Measurements from ENCODE around the gene TEX2. TPM values are rescaled to one million over a fixed set of nuclear protein-coding genes. Genes with fewer than 3 reads are reported as not detected.
"Not testable (repeated sequence)": the region's sequence is repeated elsewhere in the genome, so short reads cannot be mapped to it uniquely, and the experiment has no call there.

The TEX2 gene
- total RNA-seq, 4 donors from 2014 or later: 35.5 to 41.3 (median 36.9) TPM

DNA sequence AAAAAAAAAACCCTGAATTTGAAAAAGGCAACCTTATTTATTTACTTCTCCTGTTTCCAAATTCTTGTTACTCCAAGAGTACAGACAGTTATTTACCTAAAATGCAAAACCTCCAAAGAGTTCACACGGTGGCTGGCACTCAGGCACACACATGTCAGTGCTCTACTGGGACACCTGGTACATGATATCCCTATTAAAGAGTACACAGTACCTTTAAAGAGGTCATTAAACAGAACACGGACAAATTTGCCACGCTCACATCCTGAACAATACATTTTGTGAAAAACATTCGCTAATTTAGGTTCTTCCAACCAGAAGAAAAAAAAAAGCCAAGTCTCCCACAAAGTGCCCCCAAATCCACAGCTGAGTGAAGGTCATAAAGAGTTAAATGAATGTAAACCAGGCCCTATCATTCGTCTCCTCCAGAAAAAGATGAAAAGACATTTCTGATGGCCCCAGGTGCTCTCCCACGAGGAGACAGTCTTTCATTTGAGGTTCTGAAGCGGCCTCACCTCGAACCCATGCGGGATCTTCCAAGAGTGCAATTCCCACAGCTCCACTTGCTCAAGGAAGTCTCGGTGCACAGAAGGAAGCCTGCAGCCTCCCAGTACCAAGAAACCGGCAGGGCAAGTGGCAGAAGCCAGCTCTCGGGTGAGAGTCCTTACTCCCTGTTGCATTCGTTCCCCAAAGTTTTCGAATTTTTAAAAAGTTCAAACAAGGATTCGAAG lies 134.1 kb downstream of the TEX2 start:
- WGBS: 12% methylated on average over 15 of the region's 15 CpGs
- peaks cover 53% of the 10 kb centered on the region for H3K4me1 ChIP-seq

GRCh38 chr17:64126918-64127317 lies 136.1 kb downstream of the TEX2 start:
- no peak for DNase-seq (ENCODE audit: low spot score in 2 of 2)
- H3K9me3 ChIP-seq: no peaks in the 10 kb centered on the region
- no peak overlapping the region for H3K27ac ChIP-seq
- H3K36me3 ChIP-seq: no peaks in the 10 kb centered on the region
- WGBS: 55% methylated on average over 1 of the region's 1 CpG
- TF ChIP-seq POLR2A (IDR thresholded peaks at IDR 0.05) (no peak), EP300 (IDR thresholded peaks at IDR 0.05) (no peak), POLR2AphosphoS5 (IDR thresholded peaks at IDR 0.05) (no peak)
- TF ChIP-seq, protein P1, sequence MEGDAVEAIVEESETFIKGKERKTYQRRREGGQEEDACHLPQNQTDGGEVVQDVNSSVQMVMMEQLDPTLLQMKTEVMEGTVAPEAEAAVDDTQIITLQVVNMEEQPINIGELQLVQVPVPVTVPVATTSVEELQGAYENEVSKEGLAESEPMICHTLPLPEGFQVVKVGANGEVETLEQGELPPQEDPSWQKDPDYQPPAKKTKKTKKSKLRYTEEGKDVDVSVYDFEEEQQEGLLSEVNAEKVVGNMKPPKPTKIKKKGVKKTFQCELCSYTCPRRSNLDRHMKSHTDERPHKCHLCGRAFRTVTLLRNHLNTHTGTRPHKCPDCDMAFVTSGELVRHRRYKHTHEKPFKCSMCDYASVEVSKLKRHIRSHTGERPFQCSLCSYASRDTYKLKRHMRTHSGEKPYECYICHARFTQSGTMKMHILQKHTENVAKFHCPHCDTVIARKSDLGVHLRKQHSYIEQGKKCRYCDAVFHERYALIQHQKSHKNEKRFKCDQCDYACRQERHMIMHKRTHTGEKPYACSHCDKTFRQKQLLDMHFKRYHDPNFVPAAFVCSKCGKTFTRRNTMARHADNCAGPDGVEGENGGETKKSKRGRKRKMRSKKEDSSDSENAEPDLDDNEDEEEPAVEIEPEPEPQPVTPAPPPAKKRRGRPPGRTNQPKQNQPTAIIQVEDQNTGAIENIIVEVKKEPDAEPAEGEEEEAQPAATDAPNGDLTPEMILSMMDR (IDR thresholded peaks at IDR 0.05): no peak
- H3K4me3 ChIP-seq: no peak overlapping the region
- peaks cover 53% of the 10 kb centered on the region for H3K4me1 ChIP-seq
- H3K27me3 ChIP-seq: no peaks in the 10 kb centered on the region

More for the DNA sequence above, 134.1 kb downstream of the TEX2 start:
- TF ChIP-seq POLR2AphosphoS5 (IDR thresholded peaks at IDR 0.05) (no peak), POLR2A (IDR thresholded peaks at IDR 0.05) (no peak), EP300 (IDR thresholded peaks at IDR 0.05) (no peak)
- TF ChIP-seq, protein P1 (IDR thresholded peaks at IDR 0.05): no peak
- Histone ChIP-seq H3K9me3 (no peaks in the 10 kb centered on the region), H3K4me3 (peak overlapping the region; percentile 88), H3K36me3 (no peaks in the 10 kb centered on the region), H3K27ac (peak overlapping the region; percentile 96), H3K27me3 (no peaks in the 10 kb centered on the region)
- DNase-seq (ENCODE audit: low spot score in 2 of 2): no peak

DNA sequence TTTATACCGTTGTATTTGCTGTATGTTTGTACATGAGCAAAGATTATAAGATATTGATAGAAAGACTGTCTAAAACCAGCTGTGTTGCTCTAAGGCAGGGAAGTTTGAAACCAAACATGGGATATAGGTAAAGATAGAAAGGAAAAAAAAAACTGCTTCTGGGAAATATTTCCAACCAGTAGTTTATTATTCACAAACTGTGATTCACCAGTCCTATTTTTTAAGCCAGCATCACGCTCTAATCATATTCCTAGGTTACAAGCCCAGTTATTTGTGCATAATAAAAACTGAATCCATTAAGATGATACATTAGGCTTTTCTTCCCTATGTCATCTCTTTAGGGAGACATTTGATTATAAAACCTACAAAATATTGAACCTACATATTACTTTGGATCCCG lies 137.1 kb downstream of the TEX2 start:
- peaks cover 50% of the 10 kb centered on the region for H3K4me1 ChIP-seq
- no peak overlapping the region for H3K27ac ChIP-seq
- no peaks in the 10 kb centered on the region for H3K9me3 ChIP-seq
- H3K4me3 ChIP-seq: no peak overlapping the region
- H3K36me3 ChIP-seq: peaks cover 4% of the 10 kb centered on the region
- H3K27me3 ChIP-seq: no peaks in the 10 kb centered on the region
- TF ChIP-seq EP300 (IDR thresholded peaks at IDR 0.05): no peak
- TF ChIP-seq POLR2A (IDR thresholded peaks at IDR 0.05): no peak
- TF ChIP-seq POLR2AphosphoS5 (IDR thresholded peaks at IDR 0.05): no peak
- TF ChIP-seq, protein P1 (IDR thresholded peaks at IDR 0.05): no peak
- WGBS: 64% methylated on average over 3 of the region's 3 CpGs
- no peak for DNase-seq (ENCODE audit: low spot score in 2 of 2)

DNA sequence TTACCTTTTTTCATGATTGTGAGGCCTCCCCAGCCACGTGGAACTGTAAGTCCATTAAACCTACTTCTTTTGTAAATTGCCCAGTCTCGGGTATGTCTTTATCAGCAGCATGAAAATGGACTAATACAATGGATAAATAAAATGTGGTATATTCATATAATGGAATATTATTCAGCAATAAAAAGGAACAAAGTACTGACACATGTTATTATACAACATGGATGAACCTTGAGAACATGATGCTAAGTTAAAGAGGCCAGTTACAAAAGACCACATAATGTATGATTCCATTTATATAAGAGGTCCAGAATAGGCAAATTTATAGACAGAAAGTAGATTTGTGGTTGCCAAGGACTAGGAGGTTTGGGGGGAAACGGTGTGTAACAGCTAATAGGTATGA lies 138.5 kb downstream of the TEX2 start:
- Histone ChIP-seq H3K36me3 (peaks cover 4% of the 10 kb centered on the region), H3K4me3 (no peak overlapping the region), H3K4me1 (peaks cover 46% of the 10 kb centered on the region), H3K9me3 (no peaks in the 10 kb centered on the region), H3K27ac (no peak overlapping the region), H3K27me3 (no peaks in the 10 kb centered on the region)
- 96% methylated on average over 3 of the region's 3 CpGs for WGBS
- TF ChIP-seq EP300 (IDR thresholded peaks at IDR 0.05): no peak
- no peak for TF ChIP-seq POLR2AphosphoS5 (IDR thresholded peaks at IDR 0.05)
- TF ChIP-seq POLR2A (IDR thresholded peaks at IDR 0.05): no peak
- TF ChIP-seq, protein P1 (IDR thresholded peaks at IDR 0.05): no peak
- DNase-seq (ENCODE audit: low spot score in 2 of 2): no peak

- H3K36me3 ChIP-seq: peaks cover 4% of the 10 kb centered on the region
- TF ChIP-seq POLR2AphosphoS5 (IDR thresholded peaks at IDR 0.05): no peak
- no peak for TF ChIP-seq EP300 (IDR thresholded peaks at IDR 0.05)
- TF ChIP-seq POLR2A (IDR thresholded peaks at IDR 0.05): no peak
- TF ChIP-seq, protein P1 (IDR thresholded peaks at IDR 0.05): no peak
- no peak overlapping the region for H3K4me3 ChIP-seq
- H3K4me1 ChIP-seq: peaks cover 49% of the 10 kb centered on the region
- DNase-seq (ENCODE audit: low spot score in 2 of 2): no peak
- no peaks in the 10 kb centered on the region for H3K9me3 ChIP-seq
- no peak overlapping the region for H3K27ac ChIP-seq
- no peaks in the 10 kb centered on the region for H3K27me3 ChIP-seq
- 78% methylated on average over 4 of the region's 4 CpGs for WGBS
Observed at GRCh38 chr17:64123114-64123513, 139.9 kb downstream of the TEX2 start.

DNA sequence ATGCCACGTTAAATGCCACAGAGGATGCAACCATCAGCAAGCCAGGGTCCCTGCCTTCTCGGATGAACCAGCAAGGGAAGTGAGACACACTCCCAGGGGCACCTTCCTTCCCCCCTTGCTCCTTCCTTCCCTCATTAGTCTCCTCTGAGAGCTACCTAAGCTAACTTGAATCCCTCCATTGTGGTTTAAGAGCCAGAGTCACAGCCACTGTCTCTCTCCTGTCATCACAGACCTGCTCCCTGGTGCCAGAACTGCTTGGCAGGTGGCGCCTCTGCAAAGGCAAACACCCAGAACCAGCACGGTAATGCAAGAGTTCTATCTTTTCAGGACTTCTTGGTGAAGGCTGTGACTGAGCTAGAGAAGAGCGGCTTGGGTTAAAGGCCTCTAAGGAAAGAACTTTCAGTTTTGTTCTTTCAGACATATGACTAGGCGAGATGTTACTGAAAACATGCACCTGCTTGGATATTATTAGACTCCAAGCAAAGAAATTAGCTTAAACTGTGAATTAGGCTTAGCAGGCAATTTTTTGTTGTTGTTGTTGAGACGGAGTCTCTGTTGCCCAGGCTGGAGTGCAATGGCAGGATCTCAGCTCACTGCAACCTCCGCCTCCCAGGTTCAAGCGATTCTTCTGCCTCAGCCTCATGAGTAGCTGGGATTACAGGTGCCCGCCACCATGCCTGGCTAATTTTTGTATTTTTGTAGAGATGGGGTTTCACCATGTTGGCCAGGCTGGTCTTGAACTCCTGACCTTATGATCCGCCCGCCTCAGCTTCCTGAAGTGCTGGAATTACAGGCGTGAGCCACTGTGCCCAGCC lies 141.9 kb downstream of the TEX2 start:
- not testable (repeated sequence) for H3K9me3 ChIP-seq; DNase-seq (ENCODE audit: low spot score in 2 of 2); H3K27me3 ChIP-seq; H3K36me3 ChIP-seq; H3K27ac ChIP-seq; H3K4me3 ChIP-seq
- 86% methylated on average over 13 of the region's 13 CpGs for WGBS
- H3K4me1 ChIP-seq: peaks cover 41% of the 10 kb centered on the region
